ENCODE data around the gene GADD45B.
"Not testable (repeated sequence)": the region's sequence is repeated elsewhere in the genome, so short reads cannot be mapped to it uniquely, and the experiment has no call there.

GADD45B gene

GRCh38 chr19:2469915-2470200, 6.1 kb upstream of the GADD45B start:
- not testable (repeated sequence) for DNase-seq

GRCh38 chr19:2474232-2475017, 1.5 kb upstream of the GADD45B start:
- DNase-seq: peak; percentile 77

- peak; percentile 45 for DNase-seq
These were observed 767 bp upstream of the GADD45B start for GRCh38 chr19:2475018-2475701.

GRCh38 chr19:2476451-2477140, 669 bp downstream of the GADD45B start:
- peak; percentile 47 for DNase-seq

GRCh38 chr19:2477141-2477710, 1.3 kb downstream of the GADD45B start:
- DNase-seq: no peak

GRCh38 chr19:2477732-2478191, 1.8 kb downstream of the GADD45B start:
- peak; percentile 12 for DNase-seq

- peak; percentile 51 for DNase-seq
These were observed 2.4 kb downstream of the GADD45B start for GRCh38 chr19:2478278-2478755.

GRCh38 chr19:2478756-2479555, 3.0 kb downstream of the GADD45B start:
- peak; percentile 63 for DNase-seq

- DNase-seq: no peak
These were observed 3.7 kb downstream of the GADD45B start for GRCh38 chr19:2479556-2480194.

- DNase-seq: no peak
These were observed 5.5 kb downstream of the GADD45B start for GRCh38 chr19:2481466-2481865.

GRCh38 chr19:2482354-2483038, 6.6 kb downstream of the GADD45B start:
- DNase-seq: no peak

- no peak for DNase-seq
These were observed 7.2 kb downstream of the GADD45B start for GRCh38 chr19:2483084-2483483.

- no peak for DNase-seq
These were observed 7.7 kb downstream of the GADD45B start for GRCh38 chr19:2483484-2484151.

GRCh38 chr19:2484178-2484937, 8.4 kb downstream of the GADD45B start:
- DNase-seq: no peak

GRCh38 chr19:2485428-2485827, 9.5 kb downstream of the GADD45B start:
- DNase-seq: no peak

- DNase-seq: no peak
These were observed 11.2 kb downstream of the GADD45B start for GRCh38 chr19:2487090-2487489.

GRCh38 chr19:2487842-2488241, 11.9 kb downstream of the GADD45B start:
- DNase-seq: no peak

- DNase-seq: no peak
These were observed 12.5 kb downstream of the GADD45B start for GRCh38 chr19:2488405-2488941.

- no peak for DNase-seq
These were observed 13.2 kb downstream of the GADD45B start for GRCh38 chr19:2488942-2489731.

All from activated effector memory CD4-positive, alpha-beta T cell treated with Interleukin-2 at 50 U/mL for 16 hours (primary cell).